Activated CD4-positive, alpha-beta T cell treated with anti-CD3 and anti-CD28 coated beads for 1 hour (primary cell): Measurements from ENCODE around the gene LRRC32.
"Not testable (repeated sequence)": the region's sequence is repeated elsewhere in the genome, so short reads cannot be mapped to it uniquely, and the experiment has no call there.

Source experiments
- DNase-seq: peaks from one replicate; pipeline ENCODE4 v3.0.0-alpha.2; 2020

Gene LRRC32

GRCh38 chr11:76625472-76626186, 44.9 kb downstream of the LRRC32 start:
- no peak for DNase-seq

GRCh38 chr11:76624500-76625379, 45.8 kb downstream of the LRRC32 start:
- no peak for DNase-seq

- DNase-seq: no peak
Observed at GRCh38 chr11:76623884-76624419, 46.6 kb downstream of the LRRC32 start.

- DNase-seq: no peak
Observed at GRCh38 chr11:76623171-76623883, 47.2 kb downstream of the LRRC32 start.

- DNase-seq: no peak
Observed at GRCh38 chr11:76622493-76623094, 48.0 kb downstream of the LRRC32 start.

- no peak for DNase-seq
Observed at GRCh38 chr11:76621868-76622267, 48.7 kb downstream of the LRRC32 start.

GRCh38 chr11:76621466-76621865, 49.1 kb downstream of the LRRC32 start:
- no peak for DNase-seq

- DNase-seq: no peak
Observed at GRCh38 chr11:76620489-76620888, 50.1 kb downstream of the LRRC32 start.

- DNase-seq: not testable (repeated sequence)
Observed at GRCh38 chr11:76619801-76620200, 50.7 kb downstream of the LRRC32 start.

- DNase-seq: no peak
Observed at GRCh38 chr11:76617553-76618265, 52.8 kb downstream of the LRRC32 start.

GRCh38 chr11:76616676-76617552, 53.6 kb downstream of the LRRC32 start:
- no peak for DNase-seq

GRCh38 chr11:76615950-76616349, 54.6 kb downstream of the LRRC32 start:
- DNase-seq: no peak

- DNase-seq: no peak
Observed at GRCh38 chr11:76614471-76615179, 55.9 kb downstream of the LRRC32 start.

- DNase-seq: no peak
Observed at GRCh38 chr11:76613901-76614300, 56.6 kb downstream of the LRRC32 start.

GRCh38 chr11:76612226-76612625, 58.3 kb downstream of the LRRC32 start:
- DNase-seq: no peak

GRCh38 chr11:76610871-76611475, 59.6 kb downstream of the LRRC32 start:
- DNase-seq: no peak

GRCh38 chr11:76610371-76610770, 60.2 kb downstream of the LRRC32 start:
- peak; percentile 0 for DNase-seq

- no peak for DNase-seq
Observed at GRCh38 chr11:76609736-76610370, 60.7 kb downstream of the LRRC32 start.

GRCh38 chr11:76608879-76609460, 61.6 kb downstream of the LRRC32 start:
- DNase-seq: peak; percentile 2
